K562 (cell line): ENCODE measurements around the gene CNR2. TPM values are rescaled to one million over a fixed set of nuclear protein-coding genes. Genes with fewer than 3 reads are reported as not detected.

ENCODE experiments used
- ATF3 ChIP-seq, 2 experiments: fragments of 450-650 bp in 1 of 2; sonication (generic) in 1 of 2; formaldehyde crosslinking in 1 of 2; IDR thresholded peaks in 1 of 2; conservative IDR thresholded peaks in 1 of 2; 2 replicates each; pipeline versions ENCODE4 v1.6.1 to v1.8.1; 2016 to 2023; ENCODE audit warnings: mild to moderate bottlenecking in 2 of 2, moderate library complexity in 2 of 2, inconsistent platforms in 1 of 2, missing genetic modification reagents in 1 of 2
- CLOCK ChIP-seq: fragments of 250-450 bp; sonication (Bioruptor Pico); IDR thresholded peaks from 2 replicates; pipeline ENCODE4 v1.4.0; 2020; ENCODE audit warnings: mild to moderate bottlenecking, moderate library complexity, borderline replicate concordance
- DPF2 ChIP-seq: fragments of 450-650 bp; IDR thresholded peaks from 2 replicates; pipeline ENCODE4 v1.6.1; 2016
- ESRRA ChIP-seq: fragments of 450-650 bp; IDR thresholded peaks from 2 replicates; pipeline ENCODE4 v1.6.1; 2014; ENCODE audit warnings: low read depth, mild to moderate bottlenecking, moderate library complexity, borderline replicate concordance
- ESRRB ChIP-seq: fragments of 250-450 bp; sonication (Bioruptor Pico); IDR thresholded peaks from 2 replicates; pipeline ENCODE4 v1.5.0; 2020; ENCODE audit warnings: mild to moderate bottlenecking, moderate library complexity, borderline replicate concordance
- FOXJ3 ChIP-seq: sonication (generic); formaldehyde crosslinking; IDR thresholded peaks from 2 replicates; pipeline ENCODE4 v1.4.0; 2020; ENCODE audit warnings: mild to moderate bottlenecking, missing genetic modification reagents
- NCOA1 ChIP-seq: fragments of 450-650 bp; IDR thresholded peaks from 2 replicates; pipeline ENCODE4 v1.6.1; 2016; ENCODE audit warnings: low read depth
- SMARCC2 ChIP-seq: fragments of 450-650 bp; IDR thresholded peaks from 2 replicates; pipeline ENCODE4 v1.6.1; 2017; ENCODE audit warnings: antibody characterized with exemption, moderate library complexity, mild to moderate bottlenecking, low read depth
- ZFX ChIP-seq: sonication (generic); formaldehyde crosslinking; IDR thresholded peaks from 2 replicates; pipeline ENCODE4 v1.8.0; 2022; ENCODE audit warnings: mild to moderate bottlenecking, missing genetic modification reagents, moderate library complexity
- polyA plus RNA-seq, 8 experiments: library from polyadenylated mRNA; depleted of rRNA in 4 of 8; stranded (reverse) in 5 of 8; unstranded in 3 of 8; fragments of >200 nt; fragmentation: Nextera tagmentation in 2 of 8; fragmentation: Illumina TruSeq in 1 of 8; extraction: Ambion mirVana in 2 of 8; extraction: Trizol in 1 of 8; gene quantifications; 2 replicates each; pipeline versions ENCODE4 v1.2.1 to v1.2.3, GENCODE V29; 2011 to 2014; ENCODE audit warnings: inconsistent platforms in 1 of 8, missing spikeins in 1 of 8
- total RNA-seq, 7 experiments: library from RNA; depleted of rRNA in 6 of 7; stranded (reverse); fragments of >200 nt in 6 of 7; fragmentation: Illumina TruSeq in 2 of 7; extraction: Trizol in 2 of 7; gene quantifications; 2 replicates each; pipeline versions ENCODE4 v1.2.1 to v1.2.3, GENCODE V29; 2011 to 2021; ENCODE audit warnings: low replicate concordance in 1 of 7
- TF ChIP-seq, protein P1 (sequence below): sonication (generic); formaldehyde crosslinking; IDR thresholded peaks from 2 replicates; pipeline ENCODE4 v1.8.0; 2022; ENCODE audit warnings: missing genetic modification reagents, mild to moderate bottlenecking, borderline replicate concordance
- TF ChIP-seq, protein P2 (sequence below): fragments of 450-650 bp; formaldehyde crosslinking; IDR thresholded peaks from 2 replicates; pipeline ENCODE4 v1.4.0; 2020; ENCODE audit warnings: mild to moderate bottlenecking, moderate library complexity
- TF ChIP-seq, protein P3 (sequence below): fragments of 250-450 bp; sonication (Bioruptor Pico); IDR thresholded peaks from 2 replicates; pipeline ENCODE4 v1.5.0; 2021
- TF ChIP-seq, protein P4 (sequence below): fragments of 250-450 bp; sonication (Bioruptor Pico); IDR thresholded peaks from 2 replicates; pipeline ENCODE4 v1.8.0; 2022; ENCODE audit warnings: inconsistent platforms, mild to moderate bottlenecking, moderate library complexity, borderline replicate concordance

The CNR2 gene
- total and polyA plus RNA-seq, 9 of the 15 experiments (the other 6 are each of a cell fraction or from before 2014, with no cell fraction given): not detected

DNA sequence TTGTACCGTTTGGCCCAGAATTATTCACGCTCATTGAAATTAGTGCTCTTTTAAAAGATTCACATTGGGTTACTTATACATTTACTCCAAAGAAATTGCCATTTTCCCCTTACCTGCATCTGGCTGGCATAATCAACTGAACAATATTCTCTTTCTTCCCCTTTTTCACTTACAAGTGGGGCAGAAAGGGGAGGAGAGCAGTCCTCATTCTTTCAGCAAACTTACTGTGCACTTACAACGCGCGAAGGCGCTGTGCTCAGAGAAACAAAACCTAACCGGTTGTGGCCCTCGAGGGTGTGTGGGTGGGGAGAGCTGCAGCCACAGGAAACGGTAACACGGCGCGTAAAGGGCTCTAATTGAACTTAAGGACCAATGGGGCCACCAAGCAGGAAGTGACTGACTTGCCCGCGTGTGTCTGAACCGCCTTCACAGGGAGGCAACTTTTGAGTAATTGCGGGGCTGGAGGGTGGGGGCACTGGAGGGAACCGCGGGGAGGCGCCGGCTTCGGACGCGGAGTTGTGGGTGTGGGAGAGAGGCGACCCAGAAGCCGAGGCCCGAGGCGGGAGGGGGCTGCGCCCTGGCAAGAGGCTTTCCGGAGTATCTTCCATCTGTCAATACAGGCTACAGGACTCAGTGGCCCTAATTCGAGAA lies 45.8 kb upstream of the CNR2 start (continued):
- TF ChIP-seq FOXJ3 (CRISPR knock-in tag) (no peak), CLOCK (CRISPR knock-in tag) (no peak), DPF2 (peak; percentile 67; the same call in 1 of the 2 replicates), NCOA1 (peak; percentile 46; the same call in 1 of the 2 replicates), ESRRB (CRISPR knock-in tag) (no peak), SMARCC2 (peak; percentile 41; the same call in 1 of the 2 replicates), ESRRA (no peak; the same call in 1 of the 2 replicates), ATF3 (IDR thresholded peaks at IDR 0.05) (no peak), ATF3 (CRISPR knock-in tag; conservative IDR thresholded peaks at IDR 0.05) (peak; percentile 68; the same call in 1 of the 2 replicates), ZFX (no peak)
- TF ChIP-seq, protein P1, sequence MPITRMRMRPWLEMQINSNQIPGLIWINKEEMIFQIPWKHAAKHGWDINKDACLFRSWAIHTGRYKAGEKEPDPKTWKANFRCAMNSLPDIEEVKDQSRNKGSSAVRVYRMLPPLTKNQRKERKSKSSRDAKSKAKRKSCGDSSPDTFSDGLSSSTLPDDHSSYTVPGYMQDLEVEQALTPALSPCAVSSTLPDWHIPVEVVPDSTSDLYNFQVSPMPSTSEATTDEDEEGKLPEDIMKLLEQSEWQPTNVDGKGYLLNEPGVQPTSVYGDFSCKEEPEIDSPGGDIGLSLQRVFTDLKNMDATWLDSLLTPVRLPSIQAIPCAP (CRISPR knock-in tag): no peak; the same call in 1 of the 2 replicates
- TF ChIP-seq, protein P2, sequence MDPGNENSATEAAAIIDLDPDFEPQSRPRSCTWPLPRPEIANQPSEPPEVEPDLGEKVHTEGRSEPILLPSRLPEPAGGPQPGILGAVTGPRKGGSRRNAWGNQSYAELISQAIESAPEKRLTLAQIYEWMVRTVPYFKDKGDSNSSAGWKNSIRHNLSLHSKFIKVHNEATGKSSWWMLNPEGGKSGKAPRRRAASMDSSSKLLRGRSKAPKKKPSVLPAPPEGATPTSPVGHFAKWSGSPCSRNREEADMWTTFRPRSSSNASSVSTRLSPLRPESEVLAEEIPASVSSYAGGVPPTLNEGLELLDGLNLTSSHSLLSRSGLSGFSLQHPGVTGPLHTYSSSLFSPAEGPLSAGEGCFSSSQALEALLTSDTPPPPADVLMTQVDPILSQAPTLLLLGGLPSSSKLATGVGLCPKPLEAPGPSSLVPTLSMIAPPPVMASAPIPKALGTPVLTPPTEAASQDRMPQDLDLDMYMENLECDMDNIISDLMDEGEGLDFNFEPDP (CRISPR knock-in tag): no peak
- TF ChIP-seq, protein P3, sequence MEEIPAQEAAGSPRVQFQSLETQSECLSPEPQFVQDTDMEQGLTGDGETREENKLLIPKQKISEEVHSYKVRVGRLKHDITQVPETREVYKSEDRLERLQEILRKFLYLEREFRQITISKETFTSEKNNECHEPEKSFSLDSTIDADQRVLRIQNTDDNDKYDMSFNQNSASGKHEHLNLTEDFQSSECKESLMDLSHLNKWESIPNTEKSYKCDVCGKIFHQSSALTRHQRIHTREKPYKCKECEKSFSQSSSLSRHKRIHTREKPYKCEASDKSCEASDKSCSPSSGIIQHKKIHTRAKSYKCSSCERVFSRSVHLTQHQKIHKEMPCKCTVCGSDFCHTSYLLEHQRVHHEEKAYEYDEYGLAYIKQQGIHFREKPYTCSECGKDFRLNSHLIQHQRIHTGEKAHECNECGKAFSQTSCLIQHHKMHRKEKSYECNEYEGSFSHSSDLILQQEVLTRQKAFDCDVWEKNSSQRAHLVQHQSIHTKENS (CRISPR knock-in tag): no peak
- TF ChIP-seq, protein P4, sequence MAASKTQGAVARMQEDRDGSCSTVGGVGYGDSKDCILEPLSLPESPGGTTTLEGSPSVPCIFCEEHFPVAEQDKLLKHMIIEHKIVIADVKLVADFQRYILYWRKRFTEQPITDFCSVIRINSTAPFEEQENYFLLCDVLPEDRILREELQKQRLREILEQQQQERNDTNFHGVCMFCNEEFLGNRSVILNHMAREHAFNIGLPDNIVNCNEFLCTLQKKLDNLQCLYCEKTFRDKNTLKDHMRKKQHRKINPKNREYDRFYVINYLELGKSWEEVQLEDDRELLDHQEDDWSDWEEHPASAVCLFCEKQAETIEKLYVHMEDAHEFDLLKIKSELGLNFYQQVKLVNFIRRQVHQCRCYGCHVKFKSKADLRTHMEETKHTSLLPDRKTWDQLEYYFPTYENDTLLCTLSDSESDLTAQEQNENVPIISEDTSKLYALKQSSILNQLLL (CRISPR knock-in tag): no peak
